ENCODE data around the gene FOXJ1. TPM values are rescaled to one million over a fixed set of nuclear protein-coding genes. Genes with fewer than 3 reads are reported as not detected.

Gene FOXJ1
- polyA plus RNA-seq, 3 donors: 0.13 to 0.54 TPM; not detected in 1

GRCh38 chr17:76111956-76112355, 29.1 kb downstream of the FOXJ1 start:
- no peak overlapping the region for H3K27ac ChIP-seq (ENCODE audit: low read depth, low read length)
- WGBS, 3 donors: 74 to 78% (median 77%) methylated on average over 2 of the region's 2 CpGs

GRCh38 chr17:76107509-76107908, 33.5 kb downstream of the FOXJ1 start:
- no peak overlapping the region for H3K27ac ChIP-seq (ENCODE audit: low read depth, low read length)
- 80 to 85% (median 85%) methylated on average over 6 of the region's 6 CpGs for WGBS, 3 donors

- no peak overlapping the region for H3K27ac ChIP-seq (ENCODE audit: low read depth, low read length)
- 66 to 79% (median 74%) methylated on average over 3 of the region's 3 CpGs for WGBS, 3 donors
Observed at GRCh38 chr17:76106703-76107102, 34.3 kb downstream of the FOXJ1 start.

GRCh38 chr17:76104896-76105231, 36.2 kb downstream of the FOXJ1 start:
- no peak overlapping the region for H3K27ac ChIP-seq (ENCODE audit: low read depth, low read length)
- 67 to 75% (median 75%) methylated on average over 5 of the region's 5 CpGs for WGBS, 3 donors

- 70 to 86% (median 79%) methylated on average over 29 of the region's 29 CpGs for WGBS, 3 donors
- H3K27ac ChIP-seq (ENCODE audit: low read depth, low read length): no peak overlapping the region
Observed at GRCh38 chr17:76104140-76104895, 36.7 kb downstream of the FOXJ1 start.

GRCh38 chr17:76103274-76104139, 37.5 kb downstream of the FOXJ1 start, which contains the start of gene EXOC7:
Gene EXOC7 (minus strand): TSS chr17:76103787. CDS start chr17:76103692, 95 bp downstream.
- WGBS, 3 donors: 3 to 4% (median 4%) methylated on average over 55 of the region's 55 CpGs
- H3K27ac ChIP-seq (ENCODE audit: low read depth, low read length): no peak within 1 kb of the TSS

GRCh38 chr17:76102944-76103273, 38.1 kb downstream of the FOXJ1 start:
- WGBS, 3 donors: 1 to 4% (median 2%) methylated on average over 4 of the region's 4 CpGs

GRCh38 chr17:76097716-76098295, 43.2 kb downstream of the FOXJ1 start:
- no peak overlapping the region for H3K27ac ChIP-seq (ENCODE audit: low read depth, low read length)
- WGBS, 3 donors: 90 to 95% (median 91%) methylated on average over 19 of the region's 19 CpGs

More at GRCh38 chr17:76102944-76103273, 38.1 kb downstream of the FOXJ1 start:
- H3K27ac ChIP-seq (ENCODE audit: low read depth, low read length): no peak overlapping the region

GRCh38 chr17:76095943-76096342, 45.1 kb downstream of the FOXJ1 start:
- 86 to 95% (median 92%) methylated on average over 13 of the region's 13 CpGs for WGBS, 3 donors

GRCh38 chr17:76094046-76094445, 47.0 kb downstream of the FOXJ1 start:
- no peak overlapping the region for H3K27ac ChIP-seq (ENCODE audit: low read depth, low read length)
- 87 to 95% (median 89%) methylated on average over 11 of the region's 11 CpGs for WGBS, 3 donors

More at GRCh38 chr17:76095943-76096342, 45.1 kb downstream of the FOXJ1 start:
- no peak overlapping the region for H3K27ac ChIP-seq (ENCODE audit: low read depth, low read length)

- WGBS, 3 donors: 93 to 95% (median 94%) methylated on average over 20 of the region's 20 CpGs
- H3K27ac ChIP-seq (ENCODE audit: low read depth, low read length): no peak overlapping the region
Observed at GRCh38 chr17:76092526-76093413, 48.3 kb downstream of the FOXJ1 start.

GRCh38 chr17:76091526-76092286, 49.3 kb downstream of the FOXJ1 start:
- H3K27ac ChIP-seq (ENCODE audit: low read depth, low read length): no peak overlapping the region
- 63 to 77% (median 73%) methylated on average over 23 of the region's 23 CpGs for WGBS, 3 donors

- WGBS, 3 donors: 86 to 93% (median 89%) methylated on average over 17 of the region's 17 CpGs
Observed at GRCh38 chr17:76090517-76091129, 50.4 kb downstream of the FOXJ1 start.

GRCh38 chr17:76089680-76090516, 51.1 kb downstream of the FOXJ1 start:
- WGBS, 3 donors: 94 to 96% (median 95%) methylated on average over 30 to 32 of the region's 32 CpGs
- no peak overlapping the region for H3K27ac ChIP-seq (ENCODE audit: low read depth, low read length)

More at GRCh38 chr17:76090517-76091129, 50.4 kb downstream of the FOXJ1 start:
- no peak overlapping the region for H3K27ac ChIP-seq (ENCODE audit: low read depth, low read length)

- H3K27ac ChIP-seq (ENCODE audit: low read depth, low read length): no peak overlapping the region
- 93 to 97% (median 94%) methylated on average over 22 to 25 of the region's 25 CpGs for WGBS, 3 donors
Observed at GRCh38 chr17:76088868-76089576, 52.0 kb downstream of the FOXJ1 start.

Data from adipose tissue (tissue), 3 donors.